PC-9 (cell line): ENCODE measurements around the gene DDX17. TPM values are rescaled to one million over a fixed set of nuclear protein-coding genes. Genes with fewer than 3 reads are reported as not detected.

ENCODE experiments used
- BruUV-seq: library from RNA; stranded (reverse); fragments of 400-500 nt; replicated peaks from 2 replicates; lab custom pipeline; 2021; lab: Mats Ljungman, UMichigan
- CTCF ChIA-PET: fragments of 300-600 bp; sonication (Branson Sonifier 250); formaldehyde crosslinking; loops from one replicate; lab custom pipeline; 2022; ENCODE audit warnings: antibody characterized with exemption; lab: Charles Lee
- POLR2A ChIA-PET: fragments of 300-600 bp; sonication (Branson Sonifier 250); formaldehyde crosslinking; loops from one replicate; lab custom pipeline; 2022; ENCODE audit warnings: antibody characterized with exemption; ENCODE audit not compliant: unreplicated experiment; lab: Charles Lee
- DNase-seq, 2 experiments: peaks; one replicate each; pipeline versions ENCODE4 v3.0.0 to v3.0.0-alpha.2; 2015 to 2022; ENCODE audit warnings: mixed read lengths in 1 of 2
- H2AFZ ChIP-seq: fragments of 200-600 bp; sonication (generic); 2 replicates; pipeline ENCODE4 v1.8.1; 2017; ENCODE audit warnings: antibody characterized with exemption
- H3F3A ChIP-seq: fragments of 200-600 bp; sonication (generic); 2 replicates; pipeline ENCODE4 v1.8.1; 2017; ENCODE audit warnings: antibody characterized with exemption, mild to moderate bottlenecking, low read depth; ENCODE audit not compliant: insufficient read depth
- H3K27ac ChIP-seq: fragments of 200-600 bp; sonication (generic); 2 replicates; pipeline ENCODE4 v1.6.1; 2016; ENCODE audit warnings: mixed run types
- H3K27me3 ChIP-seq: fragments of 200-600 bp; sonication (generic); 2 replicates; pipeline ENCODE4 v1.6.1; 2016; ENCODE audit warnings: low read depth, mixed run types; ENCODE audit not compliant: insufficient read depth
- H3K36me3 ChIP-seq: fragments of 200-600 bp; sonication (generic); 2 replicates; pipeline ENCODE4 v1.6.1; 2016; ENCODE audit warnings: low read depth, mixed run types
- H3K4me1 ChIP-seq: fragments of 200-600 bp; sonication (generic); replicated peaks from 2 replicates; pipeline ENCODE4 v1.6.1; 2016; ENCODE audit warnings: mixed run types; ENCODE audit not compliant: insufficient read depth
- H3K4me2 ChIP-seq: fragments of 200-600 bp; sonication (generic); 2 replicates; pipeline ENCODE4 v1.6.1; 2017; ENCODE audit warnings: mixed run types
- H3K4me3 ChIP-seq: fragments of 200-600 bp; sonication (generic); 2 replicates; pipeline ENCODE4 v1.6.1; 2016; ENCODE audit warnings: mixed run types
- H3K79me2 ChIP-seq: fragments of 200-600 bp; sonication (generic); 2 replicates; pipeline ENCODE4 v1.6.1; 2017; ENCODE audit warnings: low read depth, mixed run types
- H3K9me2 ChIP-seq: fragments of 200-600 bp; sonication (generic); 2 replicates; pipeline ENCODE4 v1.8.1; 2017; ENCODE audit warnings: mild to moderate bottlenecking; ENCODE audit not compliant: insufficient read depth
- H3K9me3 ChIP-seq: fragments of 200-600 bp; sonication (generic); 2 replicates; pipeline ENCODE4 v1.8.1; 2016; ENCODE audit warnings: low read depth; ENCODE audit not compliant: insufficient read depth
- H4K20me1 ChIP-seq: fragments of 200-600 bp; sonication (generic); 2 replicates; pipeline ENCODE4 v1.8.1; 2017; ENCODE audit not compliant: insufficient read depth
- CTCF ChIP-seq: fragments of 200-600 bp; sonication (generic); conservative IDR thresholded peaks from 2 replicates; pipeline ENCODE4 v1.6.1; 2017; ENCODE audit warnings: mixed run types, antibody characterized with exemption, mild to moderate bottlenecking, moderate library complexity
- EZH2 ChIP-seq: fragments of 200-600 bp; sonication (generic); IDR thresholded peaks from 2 replicates; pipeline ENCODE4 v1.8.0; 2017; ENCODE audit warnings: antibody characterized with exemption, low read depth
- intact Hi-C: fragments of 100-400 bp; cut with micrococcal nuclease; formaldehyde crosslinking; loops from one replicate; pipeline ENCODE4 v1.10.0; 2022; ENCODE audit not compliant: unreplicated experiment
- total RNA-seq: library from RNA; stranded (reverse); gene quantifications from 2 replicates; pipeline ENCODE4 v1.2.3, GENCODE V29; 2021

Gene DDX17
- total RNA-seq, 1 experiment from 2014 or later: 511 TPM

GRCh38 chr22:38451864-38452263, 54.2 kb downstream of the DDX17 start:
- no TSS peak for BruUV-seq
- Histone ChIP-seq H3K27me3 (peaks cover 61% of the 10 kb centered on the region), H3K9me3 (no peaks in the 10 kb centered on the region), H3K4me3 (no peak overlapping the region), H3K27ac (no peak overlapping the region), H2AFZ (no peak overlapping the region), H3K79me2 (no peaks in the 10 kb centered on the region), H3K9me2 (no peaks in the 10 kb centered on the region), H3K36me3 (no peaks in the 10 kb centered on the region), H4K20me1 (no peaks in the 10 kb centered on the region; the same call in 1 of the 2 replicates), H3F3A (no peaks in the 10 kb centered on the region; the same call in 1 of the 2 replicates), H3K4me1 (no peaks in the 10 kb centered on the region), H3K4me2 (no peak overlapping the region)
- ChIA-PET POLR2A (no interaction called here), CTCF (no interaction called here)
- TF ChIP-seq EZH2: no peak
- intact Hi-C loops: no loop called here
- no peak for DNase-seq

DNA sequence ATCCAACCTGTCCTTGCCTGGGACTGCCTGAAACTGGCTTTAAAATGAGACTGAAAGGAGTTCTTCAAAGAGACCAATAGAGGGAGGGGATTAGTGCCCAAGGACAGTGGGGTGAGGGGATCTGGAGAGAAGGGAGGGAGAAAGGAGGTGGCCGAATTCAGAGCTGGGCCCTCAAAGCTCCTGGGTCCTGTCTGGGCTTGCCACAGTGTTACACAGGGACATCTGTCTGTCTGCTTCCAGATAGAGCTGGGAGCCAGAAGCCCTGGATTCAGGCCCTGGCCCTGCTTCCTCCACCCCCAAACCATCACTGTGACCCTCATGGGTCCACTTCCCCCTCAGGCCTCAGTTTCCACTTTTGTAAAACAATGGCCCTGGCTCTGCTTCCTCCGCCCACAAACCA, 54.7 kb downstream of the DDX17 start:
- Histone ChIP-seq H3K27ac (no peak overlapping the region), H3K36me3 (no peaks in the 10 kb centered on the region), H3K9me3 (no peaks in the 10 kb centered on the region), H3K4me2 (no peak overlapping the region), H4K20me1 (no peaks in the 10 kb centered on the region; the same call in 1 of the 2 replicates), H3K4me3 (no peak overlapping the region), H3K9me2 (no peaks in the 10 kb centered on the region), H3K79me2 (no peaks in the 10 kb centered on the region), H3F3A (no peaks in the 10 kb centered on the region; the same call in 1 of the 2 replicates), H3K4me1 (no peaks in the 10 kb centered on the region), H3K27me3 (peaks cover 56% of the 10 kb centered on the region), H2AFZ (no peak overlapping the region)
- POLR2A ChIA-PET: no interaction called here
- intact Hi-C loops: no loop called here
- DNase-seq: no peak
- CTCF ChIA-PET: interaction anchor here (0.5 to 0.6 kb wide), 2 partner anchors 140 to 208 kb away, joined by 3 to 5 read pairs; no protein-coding TSS in a partner anchor
- BruUV-seq: no TSS peak
- no peak for TF ChIP-seq EZH2
- no peak for TF ChIP-seq CTCF

- Histone ChIP-seq H3K79me2 (no peaks in the 10 kb centered on the region), H3K4me3 (no peak overlapping the region), H3K36me3 (no peaks in the 10 kb centered on the region), H3K9me3 (no peaks in the 10 kb centered on the region), H3K27ac (no peak overlapping the region), H3K9me2 (no peaks in the 10 kb centered on the region), H2AFZ (no peak overlapping the region), H3K4me2 (no peak overlapping the region), H3F3A (no peaks in the 10 kb centered on the region; the same call in 1 of the 2 replicates), H3K4me1 (no peaks in the 10 kb centered on the region), H4K20me1 (no peaks in the 10 kb centered on the region), H3K27me3 (peaks cover 54% of the 10 kb centered on the region)
- BruUV-seq: no TSS peak
- intact Hi-C loops: no loop called here
- TF ChIP-seq EZH2 (no peak), CTCF (no peak)
- ChIA-PET POLR2A (interaction anchor here (0.7 kb wide), 1 partner anchor 30 kb away, joined by 3 read pairs; no protein-coding TSS in a partner anchor), CTCF (no interaction called here)
- no peak for DNase-seq
Measured at GRCh38 chr22:38450234-38450797, 55.8 kb downstream of the DDX17 start.
